ENCODE results near the gene NOXRED1. TPM values are rescaled to one million over a fixed set of nuclear protein-coding genes. Genes with fewer than 3 reads are reported as not detected.
A peak's percentile ranks its signal among the peaks of the same experiment; 100 is the strongest.

NOXRED1 gene
- 1 to 10 TPM; 1.2 to 1.7 TPM for total RNA-seq

GRCh38 chr14:77423423-77423822 lies at the start of gene NOXRED1:
Gene NOXRED1 (minus strand): TSS chr14:77423523. CDS start chr14:77422889, 634 bp downstream.
- Mint-ChIP-seq H3K4me3 (no peak within 1 kb of the TSS), H3K27me3 (ENCODE audit: low read depth) (no peaks in the 10 kb centered on the region), H3K4me1 (ENCODE audit: low read depth) (no peaks in the 10 kb centered on the region), H3K27ac (no peak within 1 kb of the TSS), H3K36me3 (ENCODE audit: insufficient read depth in 2 of 2) (peaks cover 21 to 38% of the 10 kb centered on the region in 2 donors), H3K9me3 (peaks cover 5 to 8% of the 10 kb centered on the region in 2 donors)
- DNase-seq = no peak
- no peak for ATAC-seq (replicated peaks in 1 of 2)

GRCh38 chr14:77470224-77470870 lies 47.0 kb upstream of the NOXRED1 start:
- ATAC-seq (replicated peaks in 1 of 2) = no peak
- H3K36me3 Mint-ChIP-seq (ENCODE audit: insufficient read depth in 2 of 2) = peaks cover 3 to 20% of the 10 kb centered on the region in 2 donors
- H3K9me3 Mint-ChIP-seq = no peaks in the 10 kb centered on the region
- H3K4me1 Mint-ChIP-seq (ENCODE audit: low read depth) = no peaks in the 10 kb centered on the region
- no peak for DNase-seq
- H3K27ac Mint-ChIP-seq = no peak overlapping the region
- H3K27me3 Mint-ChIP-seq (ENCODE audit: low read depth) = no peaks in the 10 kb centered on the region
- H3K4me3 Mint-ChIP-seq = no peak overlapping the region

- no peak overlapping the region for H3K27ac Mint-ChIP-seq
- DNase-seq (no peak), ATAC-seq (replicated peaks in 1 of 2) (no peak)
- no peak overlapping the region for H3K4me3 Mint-ChIP-seq
- no peaks in the 10 kb centered on the region for H3K4me1 Mint-ChIP-seq (ENCODE audit: low read depth)
- H3K9me3 Mint-ChIP-seq = no peaks in the 10 kb centered on the region
- H3K36me3 Mint-ChIP-seq (ENCODE audit: insufficient read depth in 2 of 2) = peaks cover 3 to 23% of the 10 kb centered on the region in 2 donors
- no peaks in the 10 kb centered on the region for H3K27me3 Mint-ChIP-seq (ENCODE audit: low read depth)
Observed at GRCh38 chr14:77469539-77469938, 46.2 kb upstream of the NOXRED1 start.

- H3K4me3 Mint-ChIP-seq = no peak overlapping the region
- H3K36me3 Mint-ChIP-seq (ENCODE audit: insufficient read depth in 2 of 2) = peaks cover 3 to 25% of the 10 kb centered on the region in 2 donors
- DNase-seq = no peak
- ATAC-seq (replicated peaks in 1 of 2) = no peak
- H3K27me3 Mint-ChIP-seq (ENCODE audit: low read depth) = no peaks in the 10 kb centered on the region
- H3K9me3 Mint-ChIP-seq = no peaks in the 10 kb centered on the region
- no peak overlapping the region for H3K27ac Mint-ChIP-seq
- H3K4me1 Mint-ChIP-seq (ENCODE audit: low read depth) = no peaks in the 10 kb centered on the region
Observed at GRCh38 chr14:77469067-77469505, 45.8 kb upstream of the NOXRED1 start.

GRCh38 chr14:77467801-77468200 lies 44.5 kb upstream of the NOXRED1 start:
- H3K36me3 Mint-ChIP-seq (ENCODE audit: insufficient read depth in 2 of 2) = peaks cover 3 to 27% of the 10 kb centered on the region in 2 donors
- DNase-seq (no peak), ATAC-seq (replicated peaks in 1 of 2) (no peak)
- no peaks in the 10 kb centered on the region for H3K27me3 Mint-ChIP-seq (ENCODE audit: low read depth)
- no peak overlapping the region for H3K27ac Mint-ChIP-seq
- H3K4me1 Mint-ChIP-seq (ENCODE audit: low read depth) = no peaks in the 10 kb centered on the region
- no peaks in the 10 kb centered on the region for H3K9me3 Mint-ChIP-seq
- no peak overlapping the region for H3K4me3 Mint-ChIP-seq

- peak overlapping the region; percentile 100 for H3K27ac Mint-ChIP-seq
- no peaks in the 10 kb centered on the region for H3K27me3 Mint-ChIP-seq (ENCODE audit: low read depth)
- ATAC-seq (replicated peaks in 1 of 2) (no peak), DNase-seq (peak; percentile 76 to 78)
- H3K36me3 Mint-ChIP-seq (ENCODE audit: insufficient read depth in 2 of 2) = peaks cover 19 to 35% of the 10 kb centered on the region in 2 donors
- peak overlapping the region; percentile 97 to 100 for H3K4me3 Mint-ChIP-seq
- H3K4me1 Mint-ChIP-seq (ENCODE audit: low read depth) = peaks cover 42% of the 10 kb centered on the region
- no peaks in the 10 kb centered on the region for H3K9me3 Mint-ChIP-seq
Observed at GRCh38 chr14:77459072-77459723, 35.9 kb upstream of the NOXRED1 start.

GRCh38 chr14:77458249-77458950 lies 35.1 kb upstream of the NOXRED1 start:
- Mint-ChIP-seq H3K4me3 (peak overlapping the region; percentile 97 to 100), H3K27me3 (ENCODE audit: low read depth) (no peaks in the 10 kb centered on the region), H3K4me1 (ENCODE audit: low read depth) (peaks cover 42% of the 10 kb centered on the region), H3K9me3 (no peaks in the 10 kb centered on the region), H3K36me3 (ENCODE audit: insufficient read depth in 2 of 2) (peaks cover 19 to 33% of the 10 kb centered on the region in 2 donors), H3K27ac (peak overlapping the region; percentile 100)
- DNase-seq (peak; percentile 34 to 40), ATAC-seq (replicated peaks in 1 of 2) (peak; percentile 13 to 14)

- Mint-ChIP-seq H3K4me3 (peak within 1 kb of the TSS; percentile 97 to 100), H3K27me3 (ENCODE audit: low read depth) (no peaks in the 10 kb centered on the region), H3K27ac (peak within 1 kb of the TSS; percentile 100), H3K36me3 (ENCODE audit: insufficient read depth in 2 of 2) (peaks cover 19 to 35% of the 10 kb centered on the region in 2 donors), H3K4me1 (ENCODE audit: low read depth) (peaks cover 42% of the 10 kb centered on the region), H3K9me3 (no peaks in the 10 kb centered on the region)
- peak; percentile 95 for ATAC-seq (replicated peaks in 1 of 2)
- DNase-seq = peak; percentile 91 to 96
Observed at GRCh38 chr14:77457522-77458248, 34.4 kb upstream of the NOXRED1 start, which contains the start of the genes AHSA1 and VIPAS39. Gene AHSA1 (plus strand): TSS chr14:77458093. CDS start chr14:77458190, 97 bp downstream. Gene VIPAS39 (minus strand): TSS chr14:77457601. CDS start chr14:77454102, 3,499 bp downstream.

- peaks cover 19 to 34% of the 10 kb centered on the region in 2 donors for H3K36me3 Mint-ChIP-seq (ENCODE audit: insufficient read depth in 2 of 2)
- H3K27me3 Mint-ChIP-seq (ENCODE audit: low read depth) = no peaks in the 10 kb centered on the region
- H3K4me1 Mint-ChIP-seq (ENCODE audit: low read depth) = peaks cover 42% of the 10 kb centered on the region
- DNase-seq (no peak), ATAC-seq (replicated peaks in 1 of 2) (no peak)
- H3K27ac Mint-ChIP-seq = peak overlapping the region; percentile 100
- no peaks in the 10 kb centered on the region for H3K9me3 Mint-ChIP-seq
- H3K4me3 Mint-ChIP-seq = peak overlapping the region; percentile 97 to 100
Observed at GRCh38 chr14:77457115-77457521, 33.8 kb upstream of the NOXRED1 start.

GRCh38 chr14:77455966-77456640 lies 32.8 kb upstream of the NOXRED1 start:
- Mint-ChIP-seq H3K27ac (peak overlapping the region; percentile 100), H3K4me1 (ENCODE audit: low read depth) (peaks cover 33% of the 10 kb centered on the region), H3K9me3 (no peaks in the 10 kb centered on the region), H3K27me3 (ENCODE audit: low read depth) (no peaks in the 10 kb centered on the region), H3K36me3 (ENCODE audit: insufficient read depth in 2 of 2) (peaks cover 13 to 30% of the 10 kb centered on the region in 2 donors), H3K4me3 (peak overlapping the region; percentile 97 to 100)
- no peak for DNase-seq
- no peak for ATAC-seq (replicated peaks in 1 of 2)

- no peak for ATAC-seq (replicated peaks in 1 of 2)
- Mint-ChIP-seq H3K9me3 (no peaks in the 10 kb centered on the region), H3K4me1 (ENCODE audit: low read depth) (no peaks in the 10 kb centered on the region), H3K36me3 (ENCODE audit: insufficient read depth in 2 of 2) (peaks cover 3 to 7% of the 10 kb centered on the region in 2 donors), H3K4me3 (no peak overlapping the region), H3K27me3 (ENCODE audit: low read depth) (no peaks in the 10 kb centered on the region), H3K27ac (no peak overlapping the region)
- no peak for DNase-seq
Observed at GRCh38 chr14:77442196-77442595, 18.9 kb upstream of the NOXRED1 start.

- H3K4me1 Mint-ChIP-seq (ENCODE audit: low read depth) = no peaks in the 10 kb centered on the region
- no peak for ATAC-seq (replicated peaks in 1 of 2)
- H3K36me3 Mint-ChIP-seq (ENCODE audit: insufficient read depth in 2 of 2) = peaks cover 5 to 9% of the 10 kb centered on the region in 2 donors
- no peak for DNase-seq
- H3K9me3 Mint-ChIP-seq = no peaks in the 10 kb centered on the region
- no peak overlapping the region for H3K4me3 Mint-ChIP-seq
- H3K27ac Mint-ChIP-seq = no peak overlapping the region
- no peaks in the 10 kb centered on the region for H3K27me3 Mint-ChIP-seq (ENCODE audit: low read depth)
Observed at GRCh38 chr14:77439861-77440260, 16.5 kb upstream of the NOXRED1 start.

Measured in activated T-cell treated with anti-CD3 and anti-CD28 coated beads, Interleukin-2, amount 50 U/mL, for 72 hours (primary cell).